GM12872 (cell line): ENCODE data around the gene SLC25A39.

Experiments used
- CTCF ChIP-seq: IDR thresholded peaks from 3 replicates; pipeline ENCODE4 v1.5.1; 2011; ENCODE audit warnings: low read depth, mild to moderate bottlenecking, low read length, moderate library complexity; ENCODE audit not compliant: insufficient read depth

SLC25A39 gene

GRCh38 chr17:44324571-44325275 lies at the start of gene SLC25A39:
TSS of gene SLC25A39 (minus strand) at chr17:44324823. CDS start at chr17:44323562, 1,261 bp downstream.
- no peak for TF ChIP-seq CTCF

- TF ChIP-seq CTCF = no peak
Measured at GRCh38 chr17:44372036-44372435, 47.4 kb upstream of the SLC25A39 start.

GRCh38 chr17:44367231-44367979 lies 42.8 kb upstream of the SLC25A39 start:
- no peak for TF ChIP-seq CTCF

GRCh38 chr17:44363613-44364159 lies 39.1 kb upstream of the SLC25A39 start, which contains the start of gene FAM171A2:
TSS of gene FAM171A2 (minus strand) at chr17:44363853. CDS start at chr17:44363714, 139 bp downstream.
- peak; percentile 62; the same call in 2 of the 3 replicates for TF ChIP-seq CTCF

GRCh38 chr17:44362949-44363612 lies 38.5 kb upstream of the SLC25A39 start:
- no peak for TF ChIP-seq CTCF

- no peak for TF ChIP-seq CTCF
Measured at GRCh38 chr17:44362459-44362948, 37.9 kb upstream of the SLC25A39 start.
